ENCODE data around the gene GLYATL1B.
"Not testable (repeated sequence)": the region's sequence is repeated elsewhere in the genome, so short reads cannot be mapped to it uniquely, and the experiment has no call there.

GLYATL1B gene

GRCh38 chr11:59086007-59086406 lies at the start of gene GLYATL1B:
GLYATL1B (plus strand) TSS chr11:59086307; CDS start chr11:59086307, 0 bp downstream.
- DNase-seq = not testable (repeated sequence)

GRCh38 chr11:59036542-59036941 lies 49.6 kb upstream of the GLYATL1B start:
- DNase-seq = not testable (repeated sequence)

- not testable (repeated sequence) for DNase-seq
These were observed 48.7 kb upstream of the GLYATL1B start for GRCh38 chr11:59037434-59037833.

GRCh38 chr11:59040607-59041006 lies 45.5 kb upstream of the GLYATL1B start:
- no peak for DNase-seq

- DNase-seq = not testable (repeated sequence)
These were observed 34.7 kb upstream of the GLYATL1B start for GRCh38 chr11:59051383-59051782.

- not testable (repeated sequence) for DNase-seq
These were observed 33.8 kb upstream of the GLYATL1B start for GRCh38 chr11:59052355-59052754.

GRCh38 chr11:59053387-59053786 lies 32.7 kb upstream of the GLYATL1B start:
- peak; percentile 63 to 79 for DNase-seq

GRCh38 chr11:59058120-59059033 lies 27.7 kb upstream of the GLYATL1B start:
- peak; percentile 63 to 75 for DNase-seq

GRCh38 chr11:59060096-59060495 lies 26.0 kb upstream of the GLYATL1B start:
- DNase-seq = not testable (repeated sequence)

- no peak for DNase-seq
These were observed 23.2 kb upstream of the GLYATL1B start for GRCh38 chr11:59062602-59063529.

GRCh38 chr11:59063996-59064727 lies 21.9 kb upstream of the GLYATL1B start:
- DNase-seq = not testable (repeated sequence)

GRCh38 chr11:59069087-59069486 lies 17.0 kb upstream of the GLYATL1B start:
- no peak for DNase-seq

- DNase-seq = no peak
These were observed 9.1 kb upstream of the GLYATL1B start for GRCh38 chr11:59076876-59077571.

- no peak for DNase-seq
These were observed 7.7 kb upstream of the GLYATL1B start for GRCh38 chr11:59078435-59078834.

GRCh38 chr11:59079086-59079485 lies 7.0 kb upstream of the GLYATL1B start:
- DNase-seq = no peak

- not testable (repeated sequence) for DNase-seq
These were observed 5.7 kb upstream of the GLYATL1B start for GRCh38 chr11:59080421-59080820.

GRCh38 chr11:59081430-59082020 lies 4.6 kb upstream of the GLYATL1B start:
- DNase-seq = not testable (repeated sequence)

- no peak for DNase-seq
These were observed 2.1 kb downstream of the GLYATL1B start for GRCh38 chr11:59088162-59088561.

- DNase-seq = not testable (repeated sequence)
These were observed 7.5 kb downstream of the GLYATL1B start for GRCh38 chr11:59093576-59093975.

GRCh38 chr11:59095225-59095624 lies 9.1 kb downstream of the GLYATL1B start:
- DNase-seq = not testable (repeated sequence)

- not testable (repeated sequence) for DNase-seq
These were observed 10.0 kb downstream of the GLYATL1B start for GRCh38 chr11:59095972-59096575.
